Kidney glomerular epithelial cell (primary cell): Measurements from ENCODE around the gene RHBDD3.

Source experiments
- DNase-seq: peaks from one replicate; lab custom pipeline; 2025; lab: John Stamatoyannopoulos, UW

RHBDD3 gene

DNA sequence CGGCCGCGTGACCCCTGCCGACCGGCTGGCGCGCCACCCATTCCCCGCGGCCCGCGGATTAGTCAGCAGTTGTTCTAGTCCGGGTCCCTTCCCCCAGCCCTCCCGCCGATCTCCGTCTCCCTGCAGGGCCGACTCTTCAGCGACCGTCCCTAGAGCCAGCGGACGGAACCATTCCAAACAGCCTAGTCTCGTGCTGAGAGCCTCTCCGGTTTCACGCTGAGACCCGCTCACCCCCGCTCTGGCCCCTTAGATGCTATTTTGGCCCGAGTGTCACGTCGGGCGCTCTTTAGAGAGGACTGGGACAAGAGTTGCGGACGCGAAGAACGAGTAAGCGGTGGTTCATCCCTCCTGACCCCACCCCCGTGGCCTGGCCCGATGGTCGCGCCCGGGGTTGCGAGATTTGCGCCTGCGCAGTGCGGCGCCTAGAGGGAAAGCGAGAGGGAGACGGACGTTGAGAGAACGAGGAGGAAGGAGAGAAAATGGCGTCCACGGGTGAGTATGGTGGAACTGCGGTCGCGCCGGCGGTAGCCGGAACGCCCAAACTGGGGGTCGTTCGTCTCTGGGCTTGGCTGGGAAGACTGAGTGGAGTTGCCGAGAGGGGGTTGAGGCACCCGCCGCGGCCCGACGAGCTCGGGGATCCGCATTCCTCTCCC lies at the start of gene RHBDD3, which contains the start of gene EWSR1:
Gene RHBDD3, minus strand, starts transcription at position 124 of the 653 bp plus-strand sequence. CDS start 2,355 bp downstream, outside the sequence.
Gene EWSR1, plus strand, starts transcription at position 411 of the 653 bp plus-strand sequence. Its CDS starts 69 bp downstream, at position 480.
- DNase-seq: peak; percentile 95

DNA sequence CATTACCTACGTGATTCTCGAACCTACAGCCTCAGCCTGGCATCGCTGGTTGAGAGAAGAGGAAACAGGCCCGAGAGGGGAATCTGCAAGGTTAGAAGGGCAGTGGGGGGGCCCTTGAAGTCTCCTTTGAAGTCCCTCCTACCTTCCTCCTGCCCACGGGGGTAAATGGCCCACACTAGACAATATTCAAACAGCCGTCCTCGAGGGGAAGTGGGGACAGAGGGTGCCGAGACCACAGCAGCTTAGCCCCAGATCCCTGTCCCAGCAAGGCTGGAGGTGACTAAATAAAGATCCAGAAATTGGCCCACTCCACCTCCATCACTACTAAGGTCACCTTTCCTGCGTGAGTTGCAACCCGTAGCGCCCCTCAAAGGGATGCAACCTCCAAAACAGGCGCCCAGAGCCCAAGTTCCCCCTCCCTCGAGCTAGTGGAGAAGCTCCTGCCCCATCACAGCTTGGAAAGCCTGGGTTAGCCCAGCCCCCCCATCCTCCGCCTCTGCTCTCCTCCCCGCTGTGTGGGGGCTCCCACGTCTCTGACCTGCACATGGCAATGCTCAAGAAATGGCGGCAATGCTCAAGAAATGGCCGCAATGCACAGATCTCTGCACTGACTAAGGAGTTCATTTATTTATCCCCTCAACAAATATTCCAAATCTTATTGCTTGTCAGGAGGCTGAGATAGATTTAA lies 48.5 kb upstream of the RHBDD3 start:
- no peak for DNase-seq

DNA sequence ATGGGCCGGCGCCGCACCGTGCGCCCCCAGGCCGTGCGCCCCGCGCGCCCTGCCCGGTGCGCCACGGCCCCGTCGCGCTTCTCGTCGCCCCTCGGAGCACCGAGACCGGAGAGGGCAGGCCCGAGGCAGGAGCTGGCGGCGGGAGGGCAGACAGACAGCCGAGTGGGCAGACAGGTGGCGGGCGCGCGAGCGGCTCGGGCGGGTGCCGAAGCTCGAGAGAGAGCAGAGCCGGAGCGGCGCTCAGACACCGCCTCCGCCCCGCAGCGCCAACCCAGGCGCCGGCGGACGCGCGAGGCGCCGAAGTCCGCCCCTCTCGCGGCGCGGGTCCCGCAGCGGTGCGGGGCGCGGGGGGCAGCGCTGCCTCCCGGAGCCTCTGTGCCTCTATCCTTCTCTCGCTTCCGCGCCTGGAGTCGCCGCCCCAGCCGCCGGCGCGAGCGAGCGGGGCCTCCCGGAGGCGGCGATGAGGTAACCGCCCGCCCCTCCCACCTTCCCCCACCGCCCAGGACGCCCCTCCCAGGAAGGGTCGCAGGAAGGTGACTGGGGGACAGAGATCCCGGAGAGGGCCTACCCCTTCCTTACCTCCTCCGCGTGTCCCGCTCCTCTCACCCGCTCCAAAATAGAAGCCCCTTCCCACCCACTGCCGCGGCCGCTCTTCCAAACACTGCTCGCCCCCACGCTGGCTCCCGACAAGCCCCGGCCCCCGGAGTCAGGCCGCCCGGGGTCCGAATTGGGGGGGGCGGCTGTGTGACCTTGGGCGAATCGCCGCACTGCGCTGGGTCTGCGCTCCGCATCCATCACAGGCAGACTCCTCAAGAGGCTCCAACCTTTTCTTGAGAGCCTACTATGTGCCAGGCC lies 47.7 kb upstream of the RHBDD3 start, which contains the start of gene RASL10A:
Gene RASL10A, minus strand, starts transcription at position 412 of the 855 bp plus-strand sequence. CDS start 451 bp downstream, outside the sequence.
- DNase-seq: no peak

DNA sequence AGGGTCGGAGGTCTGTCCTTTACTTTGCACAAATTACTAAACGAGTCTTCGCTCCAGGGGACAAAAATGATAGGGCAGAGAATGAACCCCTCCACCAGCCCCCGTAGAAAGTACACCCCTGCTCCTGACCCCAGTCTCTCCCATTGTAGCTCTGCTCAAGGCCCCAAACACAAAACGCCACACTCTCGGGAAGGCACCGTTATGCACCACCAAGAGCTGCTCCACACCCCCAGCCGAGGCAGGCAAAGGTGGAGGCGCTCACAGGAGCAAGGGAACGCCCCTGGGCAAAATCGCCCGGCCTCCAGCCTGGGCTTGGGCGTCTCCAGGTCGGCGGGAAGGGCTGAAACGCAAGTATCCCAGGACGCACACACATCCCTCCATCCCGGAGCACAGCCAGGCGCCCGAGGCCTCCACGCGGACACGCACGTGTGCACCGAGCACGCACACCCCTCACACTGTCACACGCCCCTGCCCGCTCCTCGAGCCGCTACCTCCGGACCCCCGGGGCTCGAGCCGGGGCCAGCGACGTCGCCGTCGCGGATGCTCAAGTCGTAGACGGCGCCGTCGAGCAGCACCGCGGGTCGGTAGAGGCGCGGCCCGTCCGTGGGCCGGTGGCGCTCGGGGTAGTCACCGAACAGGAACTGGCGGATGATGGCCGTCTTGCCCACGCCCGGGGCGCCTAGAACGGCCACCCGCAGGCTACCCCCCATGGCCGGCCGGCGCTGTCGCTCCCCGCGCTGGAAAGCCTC lies 46.9 kb upstream of the RHBDD3 start:
- DNase-seq: no peak

DNA sequence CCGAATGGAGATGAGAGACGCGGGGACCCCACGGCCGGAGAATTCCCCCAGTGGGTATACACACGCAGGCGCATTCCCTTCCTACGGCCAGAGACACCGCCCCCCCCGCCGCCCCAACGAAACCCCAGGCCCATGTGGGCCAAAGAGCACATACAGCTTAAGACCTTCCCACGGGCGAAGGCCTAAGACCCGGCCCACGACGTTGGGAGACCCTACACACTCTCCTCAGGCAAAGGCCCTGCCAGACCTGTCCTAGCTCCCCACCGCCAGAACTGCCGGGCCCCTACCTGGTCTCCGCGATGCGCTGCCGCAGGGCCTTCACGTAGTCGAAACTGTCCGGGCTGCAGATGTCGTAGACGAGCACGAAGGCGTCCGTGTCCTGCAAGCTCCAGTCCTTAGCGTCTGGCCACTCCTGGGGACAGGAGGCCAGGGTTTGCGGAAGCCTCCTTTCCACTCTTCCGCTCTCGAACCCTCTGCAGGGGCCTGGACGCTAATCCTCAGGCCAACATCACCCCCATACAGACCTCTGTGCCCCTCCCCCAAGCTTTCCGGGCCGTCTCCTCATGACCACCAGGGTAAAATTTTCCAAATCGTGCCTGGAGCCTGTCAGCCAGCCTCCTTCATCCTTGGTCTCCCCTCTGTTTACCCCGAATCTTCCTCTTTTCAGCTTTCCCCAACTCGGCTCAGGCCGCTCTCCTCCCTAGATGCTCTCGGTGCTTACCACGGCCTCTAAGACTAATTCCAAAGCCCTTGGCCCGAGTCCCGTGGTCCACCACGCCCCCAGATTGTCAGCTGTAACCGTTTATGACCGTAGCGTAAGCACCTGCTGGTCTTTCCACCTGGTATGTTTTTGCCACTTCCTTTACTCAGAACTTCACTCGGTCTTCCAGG lies 46.0 kb upstream of the RHBDD3 start:
- no peak for DNase-seq

DNA sequence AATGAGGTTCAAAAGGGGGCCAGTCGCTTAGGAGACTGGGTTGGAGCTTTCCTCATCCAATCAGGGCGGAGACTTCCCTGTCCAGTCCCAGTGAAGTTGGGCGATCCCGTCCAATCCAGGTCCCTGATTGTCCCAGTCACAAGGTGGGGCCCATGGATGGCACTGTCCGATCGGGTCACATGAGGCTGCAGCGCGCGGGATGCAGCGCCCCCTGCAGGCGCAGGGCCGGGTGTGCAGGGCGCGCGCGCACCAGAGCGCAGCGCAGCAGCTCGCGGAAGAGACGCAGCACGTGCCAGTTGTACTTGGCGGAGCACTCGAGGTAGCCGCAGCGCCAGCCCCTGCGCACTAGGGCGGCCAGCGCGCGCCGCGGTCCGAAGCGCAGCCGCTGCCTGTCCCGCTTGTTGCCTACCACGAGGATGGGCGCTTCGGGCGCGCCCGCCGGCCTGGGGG lies 45.4 kb upstream of the RHBDD3 start:
- DNase-seq: no peak

DNA sequence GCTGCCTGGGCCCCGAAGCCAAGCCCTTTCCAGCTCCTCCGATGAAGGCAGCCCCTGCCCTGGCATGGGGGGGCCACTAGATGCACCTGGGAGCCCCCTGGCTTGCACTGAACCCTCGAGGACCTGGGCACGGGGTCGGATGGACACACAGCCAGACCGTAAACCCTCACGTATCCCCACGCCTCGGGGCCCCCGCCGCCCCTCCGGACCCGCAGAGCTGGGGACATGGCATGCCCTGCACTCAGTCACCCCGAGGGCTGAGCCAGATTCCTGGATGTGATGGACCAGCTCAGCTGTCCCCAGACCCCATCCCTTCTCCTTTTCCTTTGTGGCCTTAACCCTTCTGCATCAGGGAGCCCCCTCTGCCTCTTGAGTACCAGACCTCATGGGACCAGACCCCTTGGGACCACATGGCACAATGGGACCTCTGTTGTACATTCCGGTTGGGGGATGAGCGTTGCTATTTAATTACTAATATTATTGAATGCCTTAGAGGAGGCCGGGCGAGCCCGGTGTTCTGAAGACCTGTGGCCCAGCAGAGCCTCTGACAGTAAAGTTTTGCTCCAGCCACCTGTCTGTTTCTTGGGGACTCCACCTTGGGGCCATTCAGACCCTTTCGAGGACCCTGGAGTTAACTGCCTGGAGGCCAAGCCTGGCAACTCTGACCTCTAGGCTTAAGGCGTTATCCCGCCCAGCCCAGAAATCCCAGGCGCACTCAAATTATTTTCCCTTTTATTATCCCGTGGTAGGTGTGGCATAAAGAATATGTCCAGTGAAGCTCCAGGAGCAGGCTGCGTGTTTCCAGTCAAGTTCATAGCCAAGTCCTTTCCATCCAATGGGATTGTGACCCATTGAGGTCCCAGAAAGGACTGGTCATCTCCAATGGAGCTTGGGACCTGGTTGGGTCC lies 44.7 kb upstream of the RHBDD3 start:
- DNase-seq: no peak

DNA sequence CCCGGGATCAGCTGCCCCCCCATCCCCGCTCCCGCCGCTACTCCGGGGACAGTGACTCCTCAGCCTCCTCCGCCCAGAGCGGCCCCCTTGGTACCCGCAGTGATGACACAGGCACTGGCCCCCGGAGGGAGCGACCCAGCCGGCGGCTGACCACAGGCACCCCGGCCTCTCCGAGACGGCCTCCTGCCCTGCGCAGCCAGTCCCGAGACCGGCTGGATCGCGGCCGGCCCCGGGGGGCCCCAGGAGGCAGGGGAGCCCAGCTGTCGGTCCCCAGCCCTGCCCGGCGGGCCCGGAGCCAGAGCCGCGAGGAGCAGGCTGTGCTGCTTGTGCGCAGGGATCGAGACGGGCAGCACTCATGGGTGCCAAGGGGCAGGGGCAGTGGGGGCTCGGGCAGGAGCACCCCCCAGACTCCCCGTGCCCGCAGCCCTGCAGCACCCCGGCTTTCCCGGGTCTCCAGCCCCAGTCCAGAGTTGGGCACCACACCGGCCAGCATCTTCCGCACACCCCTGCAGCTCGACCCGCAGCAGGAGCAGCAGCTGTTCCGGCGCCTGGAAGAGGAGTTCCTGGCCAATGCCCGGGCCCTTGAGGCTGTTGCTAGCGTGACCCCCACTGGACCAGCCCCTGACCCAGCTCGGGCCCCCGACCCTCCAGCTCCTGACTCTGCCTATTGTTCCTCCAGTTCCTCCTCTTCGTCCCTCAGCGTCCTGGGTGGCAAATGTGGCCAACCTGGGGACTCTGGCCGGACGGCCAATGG lies 43.9 kb upstream of the RHBDD3 start:
- DNase-seq: no peak

DNA sequence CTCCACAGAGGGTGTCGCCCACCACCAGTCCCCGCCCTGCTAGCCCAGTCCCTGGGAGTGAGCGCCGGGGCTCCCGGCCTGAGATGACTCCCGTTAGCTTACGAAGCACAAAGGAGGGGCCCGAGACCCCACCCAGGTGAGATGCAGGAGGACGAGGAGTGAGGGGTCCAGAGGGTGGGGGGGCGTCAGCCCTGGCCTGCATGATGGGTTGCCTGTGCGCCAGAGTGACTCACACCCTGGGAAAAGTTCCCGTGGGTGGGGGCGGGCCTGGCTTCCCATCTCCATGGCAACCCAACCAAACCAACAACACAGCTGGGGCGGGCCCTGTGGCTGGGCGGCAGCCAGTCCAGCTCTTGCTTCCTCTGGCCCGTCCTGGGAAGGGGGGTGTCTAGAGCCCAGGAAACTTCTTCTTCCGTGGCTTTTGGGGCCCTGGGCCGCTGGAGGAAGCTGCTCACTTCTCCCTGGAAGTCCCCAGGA lies 43.1 kb upstream of the RHBDD3 start:
- peak; percentile 95 for DNase-seq

DNA sequence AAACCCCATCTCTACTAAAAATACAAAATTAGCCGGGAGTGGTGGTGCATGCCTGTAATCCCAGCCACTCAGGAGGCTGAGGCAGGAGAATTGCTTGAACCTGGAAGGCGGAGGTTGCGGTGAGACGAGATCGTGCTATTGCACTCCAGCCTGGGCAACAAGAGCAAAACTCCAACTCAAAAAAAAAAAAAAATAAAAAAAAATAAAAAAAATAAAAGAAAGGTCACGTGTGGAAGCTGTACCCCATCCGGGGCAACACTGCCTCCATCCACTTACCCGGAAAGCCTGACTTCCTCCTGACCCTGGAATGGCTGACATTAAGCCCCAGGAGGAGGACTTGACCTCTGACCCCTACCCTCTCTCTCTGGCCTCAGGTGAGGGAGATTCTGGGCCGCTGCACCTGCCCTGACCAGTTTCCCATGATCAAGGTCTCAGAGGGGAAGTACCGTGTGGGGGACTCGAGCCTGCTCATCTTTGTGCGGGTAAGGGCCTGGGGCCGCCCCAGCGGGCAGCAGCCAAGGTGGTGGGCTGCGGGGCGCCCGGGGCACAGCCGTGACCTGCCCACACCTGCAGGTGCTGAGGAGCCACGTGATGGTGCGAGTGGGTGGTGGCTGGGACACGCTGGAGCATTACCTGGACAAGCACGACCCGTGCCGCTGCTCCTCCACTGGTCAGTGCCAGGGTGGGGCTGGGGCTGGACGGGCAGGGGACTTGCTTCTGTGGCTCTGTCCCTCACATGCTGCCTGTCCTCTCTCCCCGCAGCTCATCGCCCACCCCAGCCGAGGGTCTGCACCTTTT lies 42.5 kb upstream of the RHBDD3 start:
- DNase-seq: no peak

DNA sequence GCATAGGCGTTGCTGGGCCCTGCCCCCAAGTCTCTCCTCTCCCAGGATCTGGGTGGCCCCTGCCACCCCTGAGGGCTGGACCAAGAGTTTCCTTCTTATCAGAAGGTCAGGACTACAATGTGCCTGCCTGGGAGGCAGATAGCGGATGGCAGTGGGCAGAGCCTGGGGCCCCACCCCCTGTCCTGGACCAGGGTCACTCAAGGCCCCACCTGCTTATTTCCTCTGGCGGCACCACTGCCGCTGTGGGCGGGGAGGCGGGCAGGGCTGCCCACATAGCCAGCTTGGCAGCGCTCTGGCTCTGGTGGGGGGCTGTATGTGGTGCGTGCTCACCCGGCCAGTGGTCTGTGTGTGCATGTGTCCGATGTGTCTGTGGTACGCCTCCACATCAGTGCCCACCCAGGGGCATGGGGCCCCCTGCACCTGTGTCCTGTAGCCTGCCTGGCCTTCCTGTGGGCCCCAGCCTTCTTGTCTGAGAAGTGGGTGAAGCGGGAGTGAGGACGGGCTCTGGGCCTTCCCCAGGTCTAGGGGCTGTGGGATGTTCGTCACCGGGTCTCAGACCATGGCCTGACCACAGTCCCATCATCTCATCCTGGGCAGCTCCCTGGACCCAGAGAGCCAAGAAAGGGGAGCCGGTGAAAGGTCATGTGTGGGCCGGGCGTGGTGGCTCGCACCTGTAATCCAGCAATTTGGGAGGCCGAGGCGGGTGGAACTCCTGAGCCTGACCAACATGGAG lies 41.7 kb upstream of the RHBDD3 start:
- DNase-seq: no peak

DNA sequence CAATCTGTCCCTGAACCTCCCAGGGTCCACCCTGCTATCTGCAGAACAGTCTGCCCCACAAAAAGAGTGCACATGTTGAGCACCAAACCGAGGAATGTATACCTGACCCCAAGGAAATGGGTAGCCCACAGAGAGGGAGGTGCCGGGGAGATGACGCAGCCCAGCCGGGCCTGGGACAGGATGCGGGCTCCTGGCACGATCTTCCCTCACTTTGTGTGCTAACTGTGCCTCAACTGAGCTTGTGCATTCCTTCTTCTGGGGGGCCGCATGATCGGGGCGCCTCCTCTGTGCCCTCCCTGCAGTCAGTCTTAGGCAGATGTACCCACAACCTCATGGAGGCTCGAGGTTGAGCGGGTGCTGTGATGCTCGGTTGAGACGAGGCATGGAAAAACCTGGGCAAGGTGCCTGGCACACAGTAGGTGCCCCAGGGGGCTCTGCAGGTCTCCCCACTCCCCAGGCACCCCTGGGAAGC lies 41.0 kb upstream of the RHBDD3 start:
- DNase-seq: peak; percentile 23

DNA sequence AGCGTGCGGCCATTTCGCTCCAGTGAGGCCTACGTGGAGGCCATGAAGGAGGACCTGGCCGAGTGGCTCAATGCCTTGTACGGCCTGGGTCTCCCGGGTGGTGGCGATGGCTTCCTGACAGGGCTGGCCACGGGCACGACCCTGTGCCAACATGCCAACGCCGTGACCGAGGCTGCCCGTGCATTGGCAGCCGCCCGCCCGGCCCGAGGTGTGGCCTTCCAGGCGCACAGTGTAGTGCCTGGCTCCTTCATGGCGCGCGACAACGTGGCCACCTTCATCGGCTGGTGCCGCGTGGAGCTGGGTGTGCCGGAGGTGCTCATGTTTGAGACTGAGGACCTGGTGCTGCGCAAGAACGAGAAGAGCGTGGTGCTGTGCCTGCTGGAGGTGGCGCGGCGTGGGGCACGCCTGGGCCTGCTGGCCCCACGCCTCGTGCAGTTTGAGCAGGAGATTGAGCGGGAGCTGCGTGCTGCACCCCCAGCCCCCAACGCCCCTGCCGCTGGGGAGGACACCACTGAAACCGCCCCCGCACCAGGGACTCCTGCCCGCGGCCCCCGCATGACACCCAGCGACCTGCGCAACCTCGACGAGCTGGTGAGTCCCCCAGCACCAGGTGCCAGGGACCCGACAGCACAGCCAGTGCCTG lies 40.5 kb upstream of the RHBDD3 start:
- DNase-seq: no peak

DNA sequence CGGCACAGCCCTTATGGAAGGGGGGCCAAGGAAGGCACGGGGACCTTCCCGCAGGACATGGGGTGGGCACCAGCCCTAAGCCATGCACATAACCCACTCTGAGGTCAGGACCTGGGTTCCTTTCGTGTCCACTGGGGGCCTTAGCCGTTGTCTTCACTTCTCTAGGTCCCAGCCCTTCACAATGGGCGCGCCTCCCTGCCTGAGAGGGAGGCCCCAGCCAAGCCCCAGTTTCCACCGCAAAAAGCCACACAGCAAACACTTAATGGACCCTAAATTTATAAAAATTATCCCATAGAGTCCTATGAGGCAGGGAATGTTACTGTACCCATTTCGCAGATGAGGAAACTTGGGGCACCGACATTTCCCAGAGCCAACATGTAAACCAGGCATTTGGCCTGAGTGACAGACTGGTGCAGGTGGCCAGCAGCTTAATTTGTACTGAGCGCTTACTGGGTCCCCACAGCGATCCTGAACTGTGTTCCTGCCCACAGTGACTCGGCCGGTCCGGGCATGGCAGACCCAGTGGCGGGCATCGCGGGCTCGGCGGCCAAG lies 39.9 kb upstream of the RHBDD3 start:
- no peak for DNase-seq

DNA sequence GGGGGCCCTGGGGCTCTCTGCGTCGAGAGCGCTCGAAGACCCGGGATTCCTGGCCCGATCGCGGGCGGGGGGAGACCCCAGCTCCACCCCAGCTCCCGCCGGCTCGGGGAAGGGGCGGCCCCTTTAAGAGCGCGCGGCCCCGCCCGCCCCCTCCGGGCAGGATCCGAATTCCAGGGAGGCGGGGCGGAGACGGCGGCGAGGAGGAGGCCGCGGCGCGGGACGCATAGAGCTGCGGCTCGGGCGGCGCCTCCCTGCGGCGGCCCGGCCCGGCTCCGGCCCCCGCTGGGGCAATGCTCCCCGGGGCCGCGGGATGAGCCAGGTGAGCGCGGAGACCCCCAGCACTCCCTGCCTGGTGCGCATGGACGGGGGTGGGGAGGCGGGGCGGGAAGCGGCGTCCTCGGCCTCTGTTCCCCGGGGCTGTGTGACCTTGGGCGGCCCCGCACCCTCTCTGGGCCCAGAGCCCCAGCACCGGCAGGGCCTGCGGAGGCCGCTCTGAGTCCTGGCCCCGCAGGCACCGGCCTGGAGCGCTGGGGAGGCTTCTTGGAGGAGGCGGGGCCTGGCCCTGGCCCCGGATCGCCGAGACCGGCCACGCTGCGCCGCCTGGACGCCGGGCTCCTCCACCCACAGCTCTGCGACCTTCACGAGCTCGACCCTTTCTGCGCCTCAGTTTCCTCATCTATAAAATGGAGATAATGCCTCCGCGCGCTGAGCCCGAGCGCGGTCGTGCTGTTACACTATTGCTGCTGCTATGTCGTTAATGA lies 39.2 kb upstream of the RHBDD3 start:
- DNase-seq: peak; percentile 31
